Adipose tissue (tissue), 3 donors: ENCODE results near the gene TMEM114. TPM values are rescaled to one million over a fixed set of nuclear protein-coding genes. Genes with fewer than 3 reads are reported as not detected.

ENCODE experiments used
- H3K27ac ChIP-seq: one replicate; pipeline ENCODE4 v1.5.1; 2013; ENCODE audit warnings: low read depth, low read length
- WGBS, 3 donors: extraction: QIAGEN DNeasy Blood & Tissue Kit; methylation state at CpG; one replicate each; pipeline ENCODE4 v1.1.7; 2013; 5-methylcytosine and 5-hydroxymethylcytosine counted together
- polyA plus RNA-seq, 3 donors: library from polyadenylated mRNA; stranded (reverse); fragments of 200-250 nt; gene quantifications; one replicate each; pipeline ENCODE4 v1.2.3, GENCODE V29; 2013
- donor health status: healthy with polysubstance abuse.
- donor health status: Bipolar disorder and iron deficiency.
- donor health status: healthy.

TMEM114 gene
- polyA plus RNA-seq, 3 donors, result not detected

DNA sequence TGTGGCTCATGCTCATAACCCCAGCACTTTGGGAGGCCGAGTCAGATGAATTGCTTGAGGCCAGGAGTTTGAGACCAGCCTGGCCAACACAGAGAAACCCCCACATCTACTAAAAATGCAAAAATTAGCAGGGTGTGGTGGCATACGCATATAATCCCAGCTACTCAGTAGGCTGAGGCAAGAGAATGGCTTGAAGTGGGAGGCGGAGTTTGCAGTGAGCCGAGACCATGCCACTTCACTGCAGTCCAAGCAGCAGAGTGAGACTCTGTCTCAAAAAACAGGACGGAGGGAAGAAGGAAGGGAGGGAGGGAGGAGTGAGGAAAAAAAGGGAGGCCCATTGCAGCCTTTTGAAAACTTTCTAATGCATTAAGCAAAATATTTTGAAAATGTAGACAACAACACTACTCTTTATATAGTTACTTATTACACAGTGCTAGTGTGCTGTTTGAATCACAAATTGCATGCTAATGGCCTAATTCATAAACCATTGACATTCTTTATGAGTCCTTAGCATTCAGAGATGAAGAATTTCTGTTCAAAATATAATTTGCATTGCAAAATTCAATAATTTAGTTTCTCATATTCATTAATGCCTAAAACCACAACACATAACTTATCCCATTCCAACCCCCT lies 59.4 kb downstream of the TMEM114 start:
- H3K27ac ChIP-seq, result no peak overlapping the region
- 64 to 79% (median 69%) methylated on average over 5 of the region's 5 CpGs for WGBS, 3 donors

DNA sequence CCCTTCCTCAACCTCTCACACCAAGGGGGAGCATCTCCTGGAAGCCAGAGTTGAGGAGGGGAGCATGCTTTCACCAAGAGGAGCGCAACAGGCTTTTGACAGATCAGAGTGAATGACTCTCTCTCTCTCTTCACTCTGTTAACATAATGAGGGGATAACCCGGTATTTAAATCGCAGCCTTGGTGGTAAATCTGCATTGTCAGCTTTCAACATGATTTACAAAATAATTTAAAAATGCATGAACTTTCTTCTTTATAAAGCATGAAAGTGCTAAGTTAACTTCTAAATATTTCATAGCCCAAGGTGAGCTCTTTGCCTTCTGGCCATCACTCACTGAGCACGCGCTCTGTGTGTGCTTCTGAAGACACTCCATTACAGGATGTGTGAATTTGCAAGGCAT lies 61.8 kb downstream of the TMEM114 start:
- WGBS, 3 donors, result 66 to 88% (median 73%) methylated on average over 5 of the region's 5 CpGs
- H3K27ac ChIP-seq, result no peak overlapping the region

DNA sequence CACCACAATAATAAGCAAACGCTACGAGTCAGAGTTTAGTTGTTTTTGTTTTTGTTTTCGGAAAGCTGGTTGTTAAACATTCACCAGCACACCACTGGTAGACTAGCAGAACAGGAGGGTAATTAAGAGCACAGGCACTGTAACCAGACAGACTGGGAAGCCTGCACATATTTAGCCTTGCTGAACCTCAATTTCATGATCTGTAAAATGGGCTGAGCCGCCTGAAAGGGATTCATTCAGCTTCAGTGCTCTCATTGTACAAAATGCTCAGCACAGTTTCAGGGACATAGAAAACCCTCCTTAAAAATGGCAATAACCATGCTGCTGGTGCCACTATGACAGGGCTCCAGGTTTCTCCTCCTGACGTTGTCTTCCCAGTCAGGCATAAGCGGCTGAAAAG lies 66.4 kb downstream of the TMEM114 start:
- WGBS, 3 donors, result 81 to 86% (median 86%) methylated on average over 6 of the region's 6 CpGs
- H3K27ac ChIP-seq, result no peak overlapping the region

DNA sequence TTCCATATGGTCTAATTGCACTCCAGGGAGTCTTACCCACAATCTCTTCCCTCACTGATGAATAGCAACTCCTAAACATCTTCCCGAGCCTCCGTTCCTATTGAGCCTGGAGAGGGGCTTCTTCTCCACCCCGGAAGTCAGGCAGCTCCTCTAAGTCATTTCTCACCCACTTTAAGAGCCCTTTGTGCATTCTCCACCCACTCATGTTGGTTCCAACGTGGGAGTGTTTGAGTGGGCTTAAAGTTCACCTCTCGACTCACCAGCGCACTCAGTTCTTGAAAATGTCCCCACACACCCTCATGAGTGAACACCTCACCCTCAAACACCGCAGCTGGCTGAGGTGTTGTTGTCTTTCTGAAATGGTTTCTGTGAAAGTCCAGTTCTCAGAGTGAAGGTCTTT lies 67.6 kb downstream of the TMEM114 start:
- 67 to 80% (median 71%) methylated on average over 7 of the region's 7 CpGs for WGBS, 3 donors
- no peak overlapping the region for H3K27ac ChIP-seq

DNA sequence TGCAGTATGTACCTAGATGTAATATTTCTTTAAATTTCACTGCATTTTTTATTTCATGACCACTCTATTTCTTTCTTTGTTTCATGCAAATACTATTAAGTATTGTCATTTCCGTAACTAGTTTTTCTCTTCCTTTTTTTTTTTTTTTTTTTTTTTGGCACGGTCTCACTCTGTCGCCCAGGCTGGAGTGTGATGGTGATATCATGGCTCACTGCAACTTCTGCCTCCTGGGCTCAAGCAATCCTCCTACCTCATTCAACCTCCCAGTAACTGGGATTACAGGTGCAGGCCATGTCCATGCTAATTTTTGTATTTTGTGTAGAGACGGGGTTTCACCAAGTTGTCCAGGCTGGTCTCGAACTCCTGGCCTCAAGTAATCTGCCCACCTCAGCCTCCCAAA lies 70.7 kb downstream of the TMEM114 start:
- WGBS, 3 donors, result 63 to 81% (median 77%) methylated on average over 5 of the region's 5 CpGs
- no peak overlapping the region for H3K27ac ChIP-seq

Other genes with a start within 250 kb of the TMEM114 start
- 10 to 100 TPM; 12.6 to 21.9 (median 21.6) TPM for gene METTL22, start 31.2 kb upstream of the TMEM114 start, polyA plus RNA-seq
- 10 to 100 TPM in 1 of 3 donors, 1 to 10 TPM in 2; 5.0 to 18.6 (median 5.7) TPM for gene ABAT, start 84.1 kb upstream of the TMEM114 start, polyA plus RNA-seq
- gene TMEM186, start 207.1 kb upstream of the TMEM114 start, polyA plus RNA-seq, result 1 to 10 TPM; 6.3 to 7.6 (median 6.4) TPM
- gene PMM2, start 207.3 kb upstream of the TMEM114 start, polyA plus RNA-seq, result 10 to 100 TPM; 16.5 to 25.2 (median 18.2) TPM